B cell (primary cell): ENCODE data around the gene EEFSEC.

Source experiments
- CTCF ChIP-seq: fragments of 200-600 bp; IDR thresholded peaks from one replicate; pipeline ENCODE4 v1.8.0; 2022; ENCODE audit warnings: antibody characterized with exemption, mild to moderate bottlenecking
- EZH2 ChIP-seq: IDR thresholded peaks from 2 replicates; pipeline ENCODE4 v1.6.1; 2012; ENCODE audit warnings: borderline replicate concordance, low read depth, mild to moderate bottlenecking, moderate library complexity, low read length; ENCODE audit not compliant: insufficient read depth, poor library complexity, severe bottlenecking

DNA sequence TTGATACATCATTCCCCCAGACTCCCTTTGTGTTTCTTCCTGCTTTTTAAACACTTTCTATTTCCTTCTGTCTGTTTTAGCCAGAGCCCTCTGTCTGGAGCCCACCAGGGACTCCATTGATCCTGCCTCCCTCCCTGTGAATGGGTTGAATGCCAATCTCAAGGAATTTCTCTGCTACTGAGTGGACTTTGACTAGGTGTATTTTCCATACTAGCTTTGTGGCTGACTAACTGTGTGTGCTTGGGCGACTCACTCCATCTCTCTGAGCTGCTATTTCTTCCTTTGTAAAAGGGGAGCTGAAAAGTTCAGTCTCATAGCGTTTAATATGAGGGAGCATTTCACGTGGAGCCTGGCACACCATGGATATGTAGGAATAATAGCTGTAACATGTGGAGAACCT lies 98.8 kb downstream of the EEFSEC start:
- no peak for TF ChIP-seq CTCF
- no peak for TF ChIP-seq EZH2
